K562 (cell line): Measurements from ENCODE around the gene DLX6. TPM values are rescaled to one million over a fixed set of nuclear protein-coding genes. Genes with fewer than 3 reads are reported as not detected.

ENCODE experiments used
- ATAC-seq: fragments of 200-7000 bp; cut with Tn5 transposase; 3 replicates; pipeline ENCODE4 v1.9.1; 2020; ENCODE audit warnings: moderate library complexity
- BruUV-seq: library from RNA; stranded (reverse); fragments of 400-500 nt; replicated peaks from 2 replicates; lab custom pipeline; 2021; lab: Mats Ljungman, UMichigan
- CTCF ChIA-PET: fragments of 300-600 bp; formaldehyde crosslinking; extraction: SDS; loops from one replicate; lab custom pipeline; 2021; ENCODE audit warnings: low intra/inter-chr PET ratio; lab: Yijun Ruan, JAX
- POLR2A ChIA-PET: fragments of 300-600, 350-650 bp; sonication (Branson Sonifier 250); formaldehyde crosslinking; extraction: SDS; loops from one replicate; lab custom pipeline; 2021; ENCODE audit warnings: antibody characterized with exemption, inconsistent platforms; lab: Yijun Ruan, JAX
- DNase-seq, 4 experiments: peaks; one replicate each; pipeline versions ENCODE4 v3.0.0 to v3.0.0-alpha.2; 2011 to 2018; ENCODE audit warnings: low spot score in 3 of 4, mixed read lengths in 3 of 4; ENCODE audit errors: extremely low read depth in 1 of 4
- FAIRE-seq: peaks from 2 replicates; lab custom pipeline; 2011; peaks lifted over from hg19 to GRCh38; lab: Jason Lieb, UNC
- H2AFZ ChIP-seq: 2 replicates; pipeline ENCODE4 v1.6.0; 2011; ENCODE audit warnings: low read depth, low read length, control low read depth, inconsistent platforms
- H3K27ac ChIP-seq: fragments of 200-600 bp; 3 replicates; pipeline ENCODE4 v1.8.0; 2011; ENCODE audit warnings: low read depth, mild to moderate bottlenecking, control low read depth, inconsistent platforms, low read length, moderate library complexity, mixed read lengths; ENCODE audit errors: extremely low read depth
- H3K27me3 ChIP-seq, 2 experiments: fragments of 300-600 bp in 1 of 2; 2 replicates in 1 of 2; 3 replicates in 1 of 2; pipeline versions ENCODE4 v1.6.0 to v1.8.0; 2011; ENCODE audit warnings: inconsistent platforms in 2 of 2, low read length in 2 of 2, mild to moderate bottlenecking in 1 of 2, mixed read lengths in 1 of 2, moderate library complexity in 1 of 2; ENCODE audit not compliant: control insufficient read depth in 2 of 2, insufficient read depth in 2 of 2
- H3K36me3 ChIP-seq: fragments of 300-600 bp; 3 replicates; pipeline ENCODE4 v1.8.0; 2011; ENCODE audit warnings: mild to moderate bottlenecking, low read length, inconsistent platforms; ENCODE audit not compliant: control insufficient read depth, insufficient read depth
- H3K4me1 ChIP-seq, 2 experiments: fragments of 200-600 bp in 1 of 2; replicated peaks in 1 of 2; 2 replicates in 1 of 2; 3 replicates in 1 of 2; pipeline versions ENCODE4 v1.5.1 to v1.8.0; 2011; ENCODE audit warnings: inconsistent platforms in 2 of 2, low read length in 2 of 2, mild to moderate bottlenecking in 1 of 2, mixed read lengths in 1 of 2, moderate library complexity in 1 of 2; ENCODE audit not compliant: control insufficient read depth in 2 of 2, insufficient read depth in 2 of 2
- H3K4me2 ChIP-seq: 2 replicates; pipeline ENCODE4 v1.6.1; 2011; ENCODE audit warnings: low read length, control low read depth, inconsistent platforms, mixed read lengths; ENCODE audit not compliant: insufficient read depth
- H3K4me3 ChIP-seq: fragments of 200-600 bp; sonication (generic), shearing (Covaris generic); 2 replicates; pipeline ENCODE4 v1.5.1; 2016; ENCODE audit warnings: control low read depth, inconsistent platforms
- H3K79me2 ChIP-seq: fragments of 200-600 bp; 3 replicates; pipeline ENCODE4 v1.8.0; 2011; ENCODE audit warnings: low read length, inconsistent platforms; ENCODE audit not compliant: control insufficient read depth, insufficient read depth
- H3K9ac ChIP-seq, 2 experiments: 2 replicates each; pipeline versions ENCODE4 v1.6.0 to v1.6.1; 2011; ENCODE audit warnings: low read depth in 2 of 2, low read length in 2 of 2, control low read depth in 1 of 2, inconsistent platforms in 1 of 2, mild to moderate bottlenecking in 1 of 2, mixed read lengths in 1 of 2; ENCODE audit not compliant: insufficient read depth in 1 of 2
- H3K9me1 ChIP-seq: one replicate; pipeline ENCODE4 v1.6.0; 2011; ENCODE audit warnings: inconsistent platforms, mild to moderate bottlenecking, low read length, moderate library complexity; ENCODE audit not compliant: control insufficient read depth, insufficient read depth
- H3K9me3 ChIP-seq: replicated peaks from 2 replicates; pipeline ENCODE4 v1.5.1; 2011; ENCODE audit warnings: low read depth, low read length, inconsistent platforms; ENCODE audit not compliant: control insufficient read depth, insufficient read depth
- H4K20me1 ChIP-seq: replicated peaks from 2 replicates; pipeline ENCODE4 v1.6.1; 2011; ENCODE audit warnings: low read length, inconsistent platforms, mixed read lengths; ENCODE audit not compliant: control insufficient read depth, insufficient read depth
- CEBPZ ChIP-seq: fragments of 150-350 bp; IDR thresholded peaks from 2 replicates; pipeline ENCODE4 v1.6.1; 2014; ENCODE audit warnings: low read depth, mild to moderate bottlenecking, low read length, borderline replicate concordance
- GATA2 ChIP-seq: sonication (generic); formaldehyde crosslinking; IDR thresholded peaks from 2 replicates; pipeline ENCODE4 v1.4.0; 2020; ENCODE audit warnings: mild to moderate bottlenecking, missing genetic modification reagents
- KLF16 ChIP-seq: IDR thresholded peaks from 2 replicates; pipeline ENCODE4 v1.6.1; 2016; ENCODE audit warnings: antibody characterized with exemption
- MXD1 ChIP-seq: fragments of 250-450 bp; sonication (Bioruptor Pico); IDR thresholded peaks from 2 replicates; pipeline ENCODE4 v1.8.0; 2021; ENCODE audit warnings: borderline replicate concordance, mild to moderate bottlenecking, moderate library complexity; ENCODE audit not compliant: poor library complexity, severe bottlenecking
- PRDM10 ChIP-seq: fragments of 450-650 bp; IDR thresholded peaks from 2 replicates; pipeline ENCODE4 v1.6.1; 2018; ENCODE audit not compliant: partially characterized antibody
- PURB ChIP-seq: sonication (generic); formaldehyde crosslinking; IDR thresholded peaks from 2 replicates; pipeline ENCODE4 v1.9.0; 2021; ENCODE audit warnings: low read depth, mild to moderate bottlenecking, missing genetic modification reagents
- RB1 ChIP-seq: fragments of 450-650 bp; IDR thresholded peaks from 2 replicates; pipeline ENCODE4 v1.6.1; 2017; ENCODE audit warnings: low read depth, mild to moderate bottlenecking
- ZNF146 ChIP-seq: IDR thresholded peaks from one replicate; pipeline ENCODE4 v1.6.1; 2018; ENCODE audit warnings: missing compliant biosample characterization; ENCODE audit not compliant: unreplicated experiment
- ZNF445 ChIP-seq: fragments of 250-450 bp; sonication (Bioruptor Pico); IDR thresholded peaks from 2 replicates; pipeline ENCODE4 v1.4.0; 2020; ENCODE audit warnings: low read depth, mild to moderate bottlenecking, moderate library complexity
- WGBS: fragments of 100-300 bp; shearing (Covaris generic); methylation state at CpG from one replicate; pipeline ENCODE4 v1.1.6; 2016; ENCODE audit warnings: low coverage, mixed read lengths; ENCODE audit not compliant: insufficient coverage; ENCODE audit errors: missing lambda C conversion rate; 5-methylcytosine and 5-hydroxymethylcytosine counted together
- in situ Hi-C: fragments of 300-500 bp; cut with MboI; formaldehyde crosslinking; loops from 4 replicates; pipeline ENCODE4 v1.15.0; 2018; ENCODE audit warnings: inconsistent platforms, mixed read lengths
- intact Hi-C: fragments of 100-400 bp; cut with micrococcal nuclease; formaldehyde crosslinking; loops from 2 replicates; pipeline ENCODE4 v1.14.2; 2022
- polyA plus RNA-seq, 8 experiments: library from polyadenylated mRNA; depleted of rRNA in 4 of 8; stranded (reverse) in 5 of 8; unstranded in 3 of 8; fragments of >200 nt; fragmentation: Nextera tagmentation in 2 of 8; fragmentation: Illumina TruSeq in 1 of 8; extraction: Ambion mirVana in 2 of 8; extraction: Trizol in 1 of 8; gene quantifications; 2 replicates each; pipeline versions ENCODE4 v1.2.1 to v1.2.3, GENCODE V29; 2011 to 2014; ENCODE audit warnings: inconsistent platforms in 1 of 8, missing spikeins in 1 of 8
- total RNA-seq, 7 experiments: library from RNA; depleted of rRNA in 6 of 7; stranded (reverse); fragments of >200 nt in 6 of 7; fragmentation: Illumina TruSeq in 2 of 7; extraction: Trizol in 2 of 7; gene quantifications; 2 replicates each; pipeline versions ENCODE4 v1.2.1 to v1.2.3, GENCODE V29; 2011 to 2021; ENCODE audit warnings: low replicate concordance in 1 of 7

DLX6 gene
- total and polyA plus RNA-seq, 9 of the 15 experiments (the other 6 are each of a cell fraction or from before 2014, with no cell fraction given): not detected

- Histone ChIP-seq H3K9me1 (no peaks in the 10 kb centered on the region), H2AFZ (no peak overlapping the region), H3K27ac (no peak overlapping the region), H3K27me3 (peaks cover 50 to 52% of the 10 kb centered on the region in 2 experiments; a peak in 4 of 5 replicates), H4K20me1 (no peaks in the 10 kb centered on the region), H3K9me3 (no peaks in the 10 kb centered on the region), H3K4me2 (no peak overlapping the region), H3K36me3 (no peaks in the 10 kb centered on the region), H3K79me2 (no peaks in the 10 kb centered on the region), H3K4me1 (peaks cover 0 to 6% of the 10 kb centered on the region in 2 experiments; a peak in 1 of 5 replicates), H3K9ac (no peak overlapping the region), H3K4me3 (no peak overlapping the region)
- ChIA-PET POLR2A (no interaction called here), CTCF (no interaction called here)
- 3% methylated on average over 18 of the region's 18 CpGs for WGBS
- in situ Hi-C loops: no loop called here
- no peak for FAIRE-seq
- DNase-seq: no peak
- intact Hi-C loops: no loop called here
- BruUV-seq: no TSS peak
- ATAC-seq: no peak
- TF ChIP-seq CEBPZ (no peak), ZNF445 (CRISPR knock-in tag) (no peak), MXD1 (CRISPR knock-in tag) (no peak), ZNF146 (CRISPR knock-in tag) (no peak), PRDM10 (no peak), PURB (CRISPR knock-in tag) (no peak), RB1 (no peak), GATA2 (CRISPR knock-in tag) (no peak), KLF16 (no peak)
Observed at GRCh38 chr7:97009753-97010732, 4.7 kb downstream of the DLX6 start.
